ENCODE measurements around the gene ATP6AP1.

ATP6AP1 gene

DNA sequence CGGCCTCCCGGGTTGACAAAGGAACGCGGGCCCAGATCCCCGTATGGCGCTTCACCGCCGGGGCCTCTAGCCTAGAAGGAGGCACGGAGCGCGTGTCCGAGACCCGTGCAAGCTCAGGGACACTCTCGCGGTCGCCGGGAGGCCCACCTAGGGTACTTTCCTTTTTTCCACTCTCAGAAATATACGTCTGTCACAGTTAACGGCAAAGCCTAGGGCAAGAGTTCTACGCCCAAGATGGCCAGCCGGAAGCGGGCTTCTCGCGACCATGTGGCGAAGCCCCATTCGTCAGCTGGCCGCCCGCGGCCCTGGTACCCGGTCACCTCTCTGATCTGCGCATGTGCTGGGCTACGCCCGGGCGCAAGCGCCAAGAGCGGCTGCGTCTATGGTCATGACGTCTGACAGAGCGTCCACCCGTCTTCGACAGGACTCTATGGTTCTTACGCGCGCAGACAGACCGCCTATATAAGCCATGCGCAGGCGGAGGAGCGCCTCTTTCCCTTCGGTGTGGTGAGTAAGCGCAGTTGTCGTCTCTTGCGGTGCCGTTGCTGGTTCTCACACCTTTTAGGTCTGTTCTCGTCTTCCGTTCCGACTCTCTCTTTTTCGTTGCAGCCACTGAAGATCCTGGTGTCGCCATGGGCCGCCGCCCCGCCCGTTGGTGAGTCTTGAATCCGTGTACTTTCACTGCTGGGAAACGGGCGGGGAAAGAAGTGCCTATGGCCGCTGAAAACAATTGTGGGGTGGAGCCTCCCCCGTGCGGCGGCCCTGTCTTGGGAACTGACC lies 30.4 kb upstream of the ATP6AP1 start, which contains the start of gene RPL10:
Gene RPL10 (plus strand): TSS at position 490 of the 780 bp plus-strand sequence. CDS start 143 bp downstream, at position 633.
- Histone ChIP-seq H3K4ac (ENCODE audit: low read length) (no peak within 1 kb of the TSS), H3K4me2 (ENCODE audit: insufficient read depth, low read length, poor library complexity, severe bottlenecking) (peak within 1 kb of the TSS; percentile 83), H2BK120ac (ENCODE audit: low read depth, low read length) (no peak within 1 kb of the TSS), H4K8ac (ENCODE audit: low read depth, low read length) (no peak within 1 kb of the TSS), H4K91ac (ENCODE audit: low read depth, low read length, poor library complexity) (no peak within 1 kb of the TSS), H3K79me1 (ENCODE audit: low read depth, low read length) (peaks cover 2% of the 10 kb centered on the region), H2BK12ac (ENCODE audit: low read length) (peak within 1 kb of the TSS; percentile 22), H3K23ac (ENCODE audit: low read depth, low read length, poor library complexity) (peak within 1 kb of the TSS; percentile 73), H3K4me1 (ENCODE audit: control insufficient read depth in 2 of 2, insufficient read depth in 1 of 2, low read depth in 1 of 2, low read length in 2 of 2) (peaks cover 4 to 6% of the 10 kb centered on the region in 2 donors), H3K36me3 (replicated peaks in 1 of 2; ENCODE audit: control insufficient read depth in 2 of 2, insufficient read depth in 2 of 2, low read length in 2 of 2) (peaks cover 18 to 27% of the 10 kb centered on the region in 2 donors), H3K14ac (ENCODE audit: low read length) (no peak within 1 kb of the TSS), H2AFZ (ENCODE audit: low read length) (peak within 1 kb of the TSS; percentile 77), H2BK15ac (ENCODE audit: low read length) (no peak within 1 kb of the TSS), H3K4me3 (ENCODE audit: low read length in 2 of 2) (peak within 1 kb of the TSS; percentile 85 to 96), H3K27ac (replicated peaks; ENCODE audit: low read length) (peak within 1 kb of the TSS; percentile 94), H3K9me3 (replicated peaks in 1 of 2; ENCODE audit: control insufficient read depth in 2 of 2, insufficient read depth in 1 of 2, low read depth in 1 of 2, low read length in 2 of 2) (no peaks in the 10 kb centered on the region), H3K18ac (ENCODE audit: low read length) (peak within 1 kb of the TSS; percentile 96), H3K27me3 (ENCODE audit: control insufficient read depth in 3 of 3, insufficient read depth in 3 of 3, low read depth in 1 of 3, low read length in 3 of 3) (no peaks in the 10 kb centered on the region), H2AK5ac (ENCODE audit: low read depth, low read length) (peak within 1 kb of the TSS; percentile 14), H3K9ac (ENCODE audit: low read depth, low read length, poor library complexity) (peak within 1 kb of the TSS; percentile 96), H2BK5ac (ENCODE audit: low read length) (peak within 1 kb of the TSS; percentile 97)
- DNase-seq (ENCODE audit: low spot score), result peak; percentile 88
- WGBS, 2 donors (ENCODE audit: extremely low coverage in 2 of 2, insufficient read length in 2 of 2, insufficient replicate concordance in 1 of 2), result no CpG with 5 or more reads among the region's 69 CpGs

GRCh38 chrX:154398668-154399526 lies 29.6 kb upstream of the ATP6AP1 start:
- H3K4me1 ChIP-seq (ENCODE audit: control insufficient read depth in 2 of 2, insufficient read depth in 1 of 2, low read depth in 1 of 2, low read length in 2 of 2), result peaks cover 4 to 6% of the 10 kb centered on the region in 2 donors
- H4K8ac ChIP-seq (ENCODE audit: low read depth, low read length), result no peak overlapping the region
- H2BK5ac ChIP-seq (ENCODE audit: low read length), result no peak overlapping the region
- H3K9me3 ChIP-seq (replicated peaks in 1 of 2; ENCODE audit: control insufficient read depth in 2 of 2, insufficient read depth in 1 of 2, low read depth in 1 of 2, low read length in 2 of 2), result no peaks in the 10 kb centered on the region
- H2BK12ac ChIP-seq (ENCODE audit: low read length), result no peak overlapping the region
- no peak overlapping the region for H2AFZ ChIP-seq (ENCODE audit: low read length)
- H3K4ac ChIP-seq (ENCODE audit: low read length), result no peak overlapping the region
- no peak overlapping the region for H3K14ac ChIP-seq (ENCODE audit: low read length)
- H3K79me1 ChIP-seq (ENCODE audit: low read depth, low read length), result peaks cover 2% of the 10 kb centered on the region
- no peak overlapping the region for H3K23ac ChIP-seq (ENCODE audit: low read depth, low read length, poor library complexity)
- H3K36me3 ChIP-seq (replicated peaks in 1 of 2; ENCODE audit: control insufficient read depth in 2 of 2, insufficient read depth in 2 of 2, low read length in 2 of 2), result peaks cover 18 to 27% of the 10 kb centered on the region in 2 donors
- H4K91ac ChIP-seq (ENCODE audit: low read depth, low read length, poor library complexity), result no peak overlapping the region
- no peak overlapping the region for H2BK15ac ChIP-seq (ENCODE audit: low read length)
- H3K27ac ChIP-seq (replicated peaks; ENCODE audit: low read length), result peak overlapping the region; percentile 79
- H2AK5ac ChIP-seq (ENCODE audit: low read depth, low read length), result no peak overlapping the region
- H3K4me3 ChIP-seq (ENCODE audit: low read length in 2 of 2), result peak overlapping the region; percentile 85 to 96
- no peak overlapping the region for H2BK120ac ChIP-seq (ENCODE audit: low read depth, low read length)
- H3K9ac ChIP-seq (ENCODE audit: low read depth, low read length, poor library complexity), result peak overlapping the region; percentile 96
- DNase-seq (ENCODE audit: low spot score), result no peak
- H3K18ac ChIP-seq (ENCODE audit: low read length), result peak overlapping the region; percentile 69
- H3K4me2 ChIP-seq (ENCODE audit: insufficient read depth, low read length, poor library complexity, severe bottlenecking), result peak overlapping the region; percentile 58
- no CpG with 5 or more reads among the region's 49 CpGs for WGBS, 2 donors (ENCODE audit: extremely low coverage in 2 of 2, insufficient read length in 2 of 2, insufficient replicate concordance in 1 of 2)
- no peaks in the 10 kb centered on the region for H3K27me3 ChIP-seq (ENCODE audit: control insufficient read depth in 3 of 3, insufficient read depth in 3 of 3, low read depth in 1 of 3, low read length in 3 of 3)

DNA sequence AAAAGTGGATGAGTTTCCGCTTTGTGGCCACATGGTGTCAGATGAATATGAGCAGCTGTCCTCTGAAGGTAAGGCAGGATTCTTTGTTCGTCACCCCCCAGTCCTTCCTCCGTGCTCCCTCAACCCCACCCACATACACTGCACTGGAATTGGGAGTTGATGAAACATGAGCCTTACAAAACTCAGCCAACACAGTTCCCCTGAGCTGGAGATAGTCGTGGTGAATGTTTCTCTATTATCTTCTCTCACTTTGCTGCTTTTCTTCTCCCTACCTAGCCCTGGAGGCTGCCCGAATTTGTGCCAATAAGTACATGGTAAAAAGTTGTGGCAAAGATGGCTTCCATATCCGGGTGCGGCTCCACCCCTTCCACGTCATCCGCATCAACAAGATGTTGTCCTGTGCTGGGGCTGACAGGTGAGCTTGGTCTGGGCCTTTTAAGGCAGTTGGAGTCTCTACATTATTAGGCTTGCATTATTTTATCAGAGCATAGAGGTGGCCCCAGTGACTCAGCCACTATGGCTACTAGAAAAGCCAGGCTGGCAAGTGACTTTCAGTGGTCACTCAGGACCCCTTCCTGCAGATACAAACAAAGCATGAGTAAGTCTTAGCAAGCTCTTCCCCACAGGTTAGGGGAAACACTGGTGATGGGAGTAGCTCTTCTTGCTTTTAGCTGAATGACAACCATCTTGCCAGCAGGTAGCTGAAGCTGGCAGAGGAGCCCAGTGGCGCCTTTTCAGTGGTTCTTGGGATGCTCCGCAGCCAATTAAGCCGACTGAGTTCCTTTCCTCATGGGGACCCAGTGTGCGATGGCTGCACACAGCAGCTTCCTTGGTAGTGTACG lies 28.7 kb upstream of the ATP6AP1 start:
- Histone ChIP-seq H3K23ac (ENCODE audit: low read depth, low read length, poor library complexity) (no peak overlapping the region), H3K9me3 (replicated peaks in 1 of 2; ENCODE audit: control insufficient read depth in 2 of 2, insufficient read depth in 1 of 2, low read depth in 1 of 2, low read length in 2 of 2) (no peaks in the 10 kb centered on the region), H3K79me1 (ENCODE audit: low read depth, low read length) (peaks cover 2% of the 10 kb centered on the region), H2BK12ac (ENCODE audit: low read length) (no peak overlapping the region), H3K4me3 (ENCODE audit: low read length in 2 of 2) (peak overlapping the region; percentile 85 to 96), H3K4me2 (ENCODE audit: insufficient read depth, low read length, poor library complexity, severe bottlenecking) (peak overlapping the region; percentile 14), H3K36me3 (replicated peaks in 1 of 2; ENCODE audit: control insufficient read depth in 2 of 2, insufficient read depth in 2 of 2, low read length in 2 of 2) (peaks cover 18 to 27% of the 10 kb centered on the region in 2 donors), H3K4me1 (ENCODE audit: control insufficient read depth in 2 of 2, insufficient read depth in 1 of 2, low read depth in 1 of 2, low read length in 2 of 2) (peaks cover 4 to 6% of the 10 kb centered on the region in 2 donors), H4K91ac (ENCODE audit: low read depth, low read length, poor library complexity) (no peak overlapping the region), H3K9ac (ENCODE audit: low read depth, low read length, poor library complexity) (no peak overlapping the region), H3K4ac (ENCODE audit: low read length) (no peak overlapping the region), H3K27ac (replicated peaks; ENCODE audit: low read length) (no peak overlapping the region), H3K18ac (ENCODE audit: low read length) (no peak overlapping the region), H3K14ac (ENCODE audit: low read length) (no peak overlapping the region), H2BK15ac (ENCODE audit: low read length) (no peak overlapping the region), H2AFZ (ENCODE audit: low read length) (no peak overlapping the region), H2BK120ac (ENCODE audit: low read depth, low read length) (no peak overlapping the region), H4K8ac (ENCODE audit: low read depth, low read length) (no peak overlapping the region), H2AK5ac (ENCODE audit: low read depth, low read length) (no peak overlapping the region), H2BK5ac (ENCODE audit: low read length) (no peak overlapping the region), H3K27me3 (ENCODE audit: control insufficient read depth in 3 of 3, insufficient read depth in 3 of 3, low read depth in 1 of 3, low read length in 3 of 3) (no peaks in the 10 kb centered on the region)
- DNase-seq (ENCODE audit: low spot score), result no peak
- WGBS, 2 donors (ENCODE audit: extremely low coverage in 2 of 2, insufficient read length in 2 of 2, insufficient replicate concordance in 1 of 2), result no CpG with 5 or more reads among the region's 14 CpGs

Measured in neuronal stem cell (in vitro differentiated cells).